NCI-H2029 (cell line): ENCODE results near the gene AMOTL2.

Source experiments
- DNase-seq: peaks from one replicate; lab custom pipeline; 2025; lab: John Stamatoyannopoulos, UW

Gene AMOTL2

GRCh38 chr3:134378818-134379217 lies 4.6 kb upstream of the AMOTL2 start:
- DNase-seq = no peak

DNA sequence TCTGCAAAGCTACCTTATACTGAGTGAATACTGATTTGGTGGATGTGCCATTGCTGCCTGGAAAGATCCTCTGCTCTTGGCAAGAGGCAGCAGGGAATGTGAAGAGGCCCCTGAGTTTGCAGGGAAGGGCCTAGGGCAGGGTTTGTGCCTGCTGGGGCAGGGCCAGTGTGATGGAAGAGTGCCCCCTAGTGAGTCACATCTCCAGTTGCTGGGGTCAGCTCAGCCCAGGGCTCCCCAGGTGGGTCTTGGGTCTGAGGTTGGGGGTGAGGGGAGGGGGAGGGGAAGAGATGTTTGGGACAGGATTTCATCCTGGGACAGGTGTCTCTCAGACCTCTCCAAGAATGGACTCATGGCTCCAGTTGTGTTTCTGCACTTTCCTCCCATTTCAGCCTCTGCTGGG lies 4.1 kb upstream of the AMOTL2 start:
- no peak for DNase-seq

- no peak for DNase-seq
These were observed 3.6 kb upstream of the AMOTL2 start for GRCh38 chr3:134377896-134378295.

DNA sequence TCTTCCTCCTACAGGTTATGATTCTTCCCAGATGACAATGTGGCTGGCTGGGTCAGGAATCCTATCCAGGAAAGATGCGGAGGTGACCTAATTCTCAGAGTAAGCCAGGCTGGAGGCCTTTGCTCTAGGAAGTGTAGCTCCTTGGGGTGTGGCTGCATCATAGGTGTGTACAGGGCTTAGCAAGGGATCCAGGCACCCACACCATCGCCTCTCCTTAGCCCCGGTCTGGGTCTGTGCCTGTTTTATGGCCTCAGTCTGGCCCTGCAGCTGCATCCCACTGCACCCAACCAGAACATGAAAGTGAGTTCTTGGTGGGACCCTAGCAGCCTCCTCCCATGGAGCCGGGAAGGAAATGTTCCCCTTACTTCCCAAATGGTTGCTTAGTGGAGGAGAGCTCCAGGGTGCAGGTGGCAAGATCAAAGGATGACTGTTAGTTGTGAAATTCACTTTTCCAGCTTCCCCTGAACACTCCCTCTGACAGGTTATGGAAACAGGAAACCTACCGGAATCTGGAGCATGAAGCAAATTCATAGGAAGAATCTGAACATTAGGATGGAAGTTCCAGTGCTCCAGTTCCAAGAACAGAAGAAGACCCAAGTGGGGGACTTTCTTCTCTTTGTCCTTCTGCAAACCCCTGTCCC lies 2.7 kb upstream of the AMOTL2 start:
- no peak for DNase-seq

DNA sequence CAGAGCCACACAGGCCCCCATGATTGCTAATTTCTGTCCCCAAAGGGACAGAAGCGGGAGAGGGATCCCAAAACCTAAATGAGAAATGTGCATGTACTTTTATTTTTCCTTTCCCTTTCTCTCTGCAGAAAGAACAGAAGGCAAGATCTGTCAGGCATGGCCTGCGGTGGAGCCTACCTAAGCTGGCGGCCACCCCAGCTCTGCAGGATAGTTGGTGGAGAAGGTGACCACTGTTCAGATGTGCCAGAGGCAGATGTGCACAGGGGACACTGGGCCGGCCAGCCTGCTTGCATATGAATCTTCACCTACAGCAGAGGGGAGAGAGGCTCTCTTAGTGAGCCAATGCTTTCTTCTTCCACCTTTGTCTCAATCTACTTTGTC lies 2.1 kb upstream of the AMOTL2 start:
- DNase-seq = no peak

- no peak for DNase-seq
These were observed 1.5 kb upstream of the AMOTL2 start for GRCh38 chr3:134375582-134376384.

DNA sequence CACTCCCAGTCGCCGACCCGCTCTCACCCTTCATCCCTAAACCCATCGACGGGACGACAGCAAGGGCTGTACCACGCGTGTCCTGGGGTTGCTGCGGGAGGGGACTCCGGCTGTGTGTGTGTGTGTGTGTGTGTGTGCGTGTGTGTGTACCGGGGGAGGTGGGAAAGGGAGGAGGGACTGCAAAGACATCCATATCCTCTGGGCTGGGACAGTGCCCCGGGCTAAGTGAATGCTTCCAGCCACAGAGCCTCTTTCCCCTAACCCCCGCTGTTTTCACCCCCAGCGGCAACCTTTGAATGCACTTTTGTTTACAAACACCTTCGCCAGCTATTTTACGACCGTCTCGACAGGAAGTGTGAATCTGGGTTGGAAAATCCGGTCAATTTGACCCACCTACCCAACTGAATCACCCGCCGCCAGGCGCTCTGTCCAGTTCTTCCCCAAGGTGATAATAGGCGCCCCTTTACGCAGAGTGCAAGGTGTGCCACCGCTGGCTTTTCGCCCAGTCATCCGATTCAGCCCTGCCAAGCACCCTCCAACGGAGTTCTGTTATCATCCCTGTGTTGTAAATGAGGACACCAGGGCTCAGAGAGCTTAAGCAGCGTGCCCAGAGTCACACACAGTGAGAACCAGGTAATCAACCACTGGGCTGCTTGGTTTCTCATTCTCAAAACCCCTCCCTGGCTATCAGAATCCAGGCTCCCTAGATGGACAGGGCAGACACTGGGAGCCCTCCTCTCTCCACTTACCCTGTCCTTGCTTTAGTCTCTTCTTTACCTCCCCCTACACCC lies 739 bp upstream of the AMOTL2 start:
- DNase-seq = peak; percentile 50

DNA sequence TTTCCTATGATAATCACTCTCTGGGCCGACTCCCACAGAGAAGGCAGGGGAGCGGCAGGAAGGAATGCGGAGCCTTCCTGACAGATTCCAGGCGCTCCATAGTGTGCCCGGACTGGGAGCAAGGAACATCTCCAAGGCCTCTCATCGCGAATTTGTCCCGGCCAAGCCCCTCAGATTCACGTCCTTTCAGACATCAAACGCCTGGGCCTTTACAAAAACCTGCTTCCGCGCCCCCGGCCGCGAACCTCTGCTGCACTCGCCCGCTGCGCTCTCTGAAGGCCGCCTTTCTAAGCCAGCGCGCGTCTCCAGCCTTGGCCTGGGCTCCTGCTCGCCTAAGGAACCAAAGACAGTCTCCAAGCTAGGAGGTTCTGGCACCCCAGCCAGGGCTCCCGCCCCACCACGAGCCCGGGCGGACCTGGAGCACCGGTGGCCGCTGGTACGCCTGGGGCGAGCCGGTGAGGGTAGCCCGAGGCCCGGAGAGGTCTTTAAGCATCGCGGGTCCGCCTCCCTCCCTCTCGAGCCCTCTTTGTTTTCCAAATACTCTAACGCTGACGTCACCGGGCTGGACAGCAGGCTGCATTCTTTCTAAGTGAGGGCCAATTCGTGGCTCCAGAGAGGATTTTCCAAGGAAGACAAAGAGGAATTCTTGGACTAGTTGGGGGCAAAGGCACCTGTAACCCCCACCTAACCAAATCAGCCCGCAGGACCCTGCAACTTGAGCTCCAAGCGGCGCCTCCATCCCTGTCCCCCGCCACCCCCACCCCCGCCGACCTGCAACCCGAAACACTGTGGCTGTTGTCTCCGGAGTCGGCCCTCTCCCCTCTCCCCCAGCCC lies 759 bp downstream of the AMOTL2 start:
- DNase-seq = peak; percentile 28

DNA sequence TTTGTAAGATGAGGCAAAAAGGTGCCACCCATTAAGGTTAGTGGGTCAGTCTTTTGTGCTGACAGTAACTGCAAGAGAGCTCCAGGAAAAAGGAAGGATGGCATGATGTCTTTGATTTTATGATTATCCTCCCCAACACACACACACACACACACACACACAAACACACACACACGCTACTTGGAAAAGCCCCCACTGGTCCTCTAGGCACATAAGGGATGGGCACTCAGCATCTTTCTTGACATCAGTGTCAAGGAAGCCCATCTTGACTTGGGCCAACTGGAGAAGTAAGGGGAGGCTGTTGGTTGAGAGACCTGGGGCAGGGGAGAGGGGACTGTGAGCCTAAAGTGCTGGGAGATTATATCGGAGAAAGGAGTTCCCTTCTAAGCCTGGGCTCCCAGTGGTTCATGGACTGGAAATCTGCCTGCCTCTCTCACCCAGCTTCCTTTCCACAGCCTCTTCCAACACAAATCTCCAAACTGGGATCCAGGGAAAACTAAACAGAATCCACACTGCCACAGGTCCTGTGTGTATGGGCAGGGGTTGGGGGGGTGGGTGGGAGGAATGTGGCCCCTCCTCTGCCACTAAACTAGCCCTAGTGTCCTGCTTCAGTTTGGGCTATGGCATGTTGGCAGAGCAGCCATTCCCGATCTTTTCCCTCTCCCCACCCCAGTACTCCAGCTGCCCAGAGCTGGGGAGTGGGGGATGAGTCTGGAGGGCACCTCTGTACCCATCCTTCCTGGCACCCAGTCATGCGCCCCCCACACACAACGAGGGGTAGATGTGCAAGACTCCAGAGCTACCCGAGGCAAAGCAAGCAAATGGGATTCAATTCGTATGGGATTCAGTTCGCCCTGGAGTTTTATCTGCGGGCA lies 1.6 kb downstream of the AMOTL2 start:
- no peak for DNase-seq

GRCh38 chr3:134371542-134372324 lies 2.5 kb downstream of the AMOTL2 start:
- DNase-seq = no peak

GRCh38 chr3:134370611-134371531 lies 3.4 kb downstream of the AMOTL2 start:
- DNase-seq = no peak

- no peak for DNase-seq
These were observed 4.2 kb downstream of the AMOTL2 start for GRCh38 chr3:134369861-134370596.

DNA sequence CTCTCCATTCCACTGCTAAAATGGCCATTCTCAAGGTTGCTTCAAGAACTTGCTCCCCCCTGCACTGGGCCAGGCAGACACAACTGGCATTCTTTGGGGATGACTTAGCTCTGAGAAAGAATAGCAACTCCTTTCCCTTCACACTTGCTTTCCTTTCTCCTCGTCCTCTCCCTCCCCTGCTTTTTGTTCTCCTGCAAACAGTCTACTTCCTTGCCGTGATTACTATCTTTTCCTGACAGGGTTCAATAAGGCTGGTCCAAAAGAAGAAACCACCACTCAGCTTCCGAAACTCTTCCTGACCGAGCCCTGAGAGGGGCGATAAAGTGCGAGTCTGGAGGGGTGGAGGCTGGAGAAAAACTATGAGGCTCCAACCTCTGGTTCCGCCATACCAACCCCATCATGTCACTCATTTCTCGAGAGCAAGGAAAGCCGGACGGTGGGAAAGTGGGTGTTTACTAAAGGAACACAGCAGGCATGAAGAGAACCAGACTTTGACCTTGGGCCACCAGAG lies 5.0 kb downstream of the AMOTL2 start:
- no peak for DNase-seq

DNA sequence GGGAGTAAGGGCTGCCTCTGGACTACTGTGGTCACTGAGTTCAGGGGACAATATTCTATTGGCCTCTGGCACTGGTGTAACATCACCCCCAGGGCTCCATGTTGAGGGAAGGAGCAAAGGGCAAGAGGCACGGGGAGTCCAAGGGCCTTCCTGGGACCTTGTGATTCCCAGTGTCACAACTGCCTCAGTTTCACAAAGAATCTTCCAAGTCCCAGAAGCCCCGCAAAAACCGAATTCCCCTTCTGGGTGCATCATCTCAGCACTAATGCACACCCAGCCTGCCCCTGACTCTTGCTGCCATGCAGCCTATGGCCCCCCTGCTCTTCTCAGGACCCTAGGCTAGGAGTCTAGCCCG lies 5.5 kb downstream of the AMOTL2 start:
- no peak for DNase-seq

GRCh38 chr3:134367869-134368750 lies 6.1 kb downstream of the AMOTL2 start:
- DNase-seq = no peak

GRCh38 chr3:134366928-134367811 lies 7.1 kb downstream of the AMOTL2 start:
- DNase-seq = no peak
